Activated CD4-positive, alpha-beta T cell treated with anti-CD3 and anti-CD28 coated beads, Interleukin-2, Interleukin-4, amounts not matched to agents 100 ng/mL and 50 ng/mL, durations not matched to agents 16 hours and 8 hours (primary cell): ENCODE measurements around the gene DPY19L3.

Experiments used
- DNase-seq: peaks from one replicate; pipeline ENCODE4 v3.0.0-alpha.2; 2020; ENCODE audit warnings: low spot score

The DPY19L3 gene

DNA sequence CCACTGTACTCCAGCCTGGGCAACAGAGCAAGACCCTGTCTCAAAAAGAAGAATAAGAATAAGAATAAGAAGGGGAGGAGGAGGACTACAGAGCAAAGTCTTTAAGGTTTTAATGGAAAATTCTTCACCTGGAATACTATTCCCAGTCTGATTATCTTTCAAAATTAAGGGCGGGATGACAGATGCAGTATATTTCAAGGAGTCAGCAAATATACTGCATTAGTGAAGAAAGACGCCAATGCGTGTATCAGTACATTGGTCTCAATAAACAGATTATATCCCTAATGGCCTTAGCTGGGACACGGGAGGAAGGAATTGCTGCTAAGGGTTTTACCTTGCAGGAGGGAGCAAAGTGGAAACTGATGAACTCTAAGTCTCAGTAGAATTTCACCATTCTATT, 121.3 kb downstream of the DPY19L3 start:
- DNase-seq, result no peak

DNA sequence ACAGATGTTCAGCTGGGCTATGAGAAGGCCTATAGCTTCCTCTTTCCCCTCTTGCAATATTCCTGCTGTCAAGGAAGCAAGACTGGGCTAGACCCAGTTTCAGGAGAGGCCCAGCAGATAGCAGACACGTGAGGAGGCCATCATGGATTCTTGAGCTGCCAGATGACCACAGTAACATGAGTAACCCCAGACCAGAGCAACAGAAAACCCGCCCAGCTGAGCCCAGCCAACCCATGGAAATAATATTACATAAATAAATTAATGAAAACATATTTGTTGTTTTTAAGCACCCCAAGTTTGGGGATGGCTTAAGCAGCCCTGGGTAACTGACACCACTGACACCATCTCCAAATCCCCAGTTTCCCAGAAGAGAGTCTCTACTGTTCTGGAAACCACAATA, 125.2 kb downstream of the DPY19L3 start:
- no peak for DNase-seq

DNA sequence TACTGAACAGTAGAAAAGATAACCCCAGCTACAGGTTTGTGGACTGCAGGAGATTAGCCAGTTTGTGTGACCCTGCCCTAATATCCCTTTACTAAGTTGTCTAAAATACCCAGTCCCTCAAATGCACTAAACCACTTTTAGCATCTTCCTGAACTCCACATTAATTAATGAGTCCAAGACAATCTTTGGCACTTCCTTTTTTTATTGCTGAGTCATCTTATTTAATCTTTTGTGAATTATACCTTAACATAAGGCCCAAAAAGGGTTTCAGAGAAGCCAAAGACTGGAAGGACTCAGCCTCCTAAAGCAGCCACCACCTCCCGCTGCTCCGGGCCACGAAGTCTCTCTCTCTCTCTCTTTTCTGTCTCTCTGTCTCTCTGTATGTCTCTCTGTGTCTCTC, 126.7 kb downstream of the DPY19L3 start:
- no peak for DNase-seq
